H9 (cell line): Measurements from ENCODE around the gene ROBO1. TPM values are rescaled to one million over a fixed set of nuclear protein-coding genes. Genes with fewer than 3 reads are reported as not detected.

Source experiments
- DNase-seq: peaks from one replicate; pipeline ENCODE4 v3.0.0-alpha.2; 2017
- H2AFZ ChIP-seq: one replicate; pipeline ENCODE4 v1.6.1; 2013; ENCODE audit warnings: mild to moderate bottlenecking, low read length, control low read depth, moderate library complexity
- H2AK5ac ChIP-seq: 2 replicates; pipeline ENCODE4 v1.6.1; 2013; ENCODE audit warnings: low read length, control low read depth, mixed read lengths; ENCODE audit not compliant: insufficient read length
- H2BK120ac ChIP-seq: one replicate; pipeline ENCODE4 v1.6.1; 2013; ENCODE audit warnings: low read depth, mild to moderate bottlenecking, low read length, control low read depth, inconsistent platforms; ENCODE audit not compliant: poor library complexity, severe bottlenecking
- H2BK12ac ChIP-seq: 2 replicates; pipeline ENCODE4 v1.6.1; 2013; ENCODE audit warnings: low read length, control low read depth, mixed read lengths, low read depth; ENCODE audit not compliant: insufficient read length
- H2BK15ac ChIP-seq: 2 replicates; pipeline ENCODE4 v1.6.1; 2013; ENCODE audit warnings: low read depth, low read length, control low read depth
- H2BK20ac ChIP-seq: one replicate; pipeline ENCODE4 v1.6.1; 2013; ENCODE audit warnings: low read depth, mild to moderate bottlenecking, low read length, control low read depth, inconsistent platforms; ENCODE audit not compliant: poor library complexity, severe bottlenecking
- H2BK5ac ChIP-seq: 2 replicates; pipeline ENCODE4 v1.6.1; 2013; ENCODE audit warnings: low read length, control low read depth, mixed read lengths; ENCODE audit not compliant: insufficient read length
- H3K14ac ChIP-seq: 2 replicates; pipeline ENCODE4 v1.6.1; 2013; ENCODE audit warnings: low read length, control low read depth; ENCODE audit not compliant: insufficient read depth
- H3K18ac ChIP-seq: 2 replicates; pipeline ENCODE4 v1.6.1; 2013; ENCODE audit warnings: low read depth, mild to moderate bottlenecking, mixed read lengths, low read length, control low read depth; ENCODE audit not compliant: insufficient read length
- H3K23ac ChIP-seq: 2 replicates; pipeline ENCODE4 v1.6.1; 2013; ENCODE audit warnings: low read length, control low read depth, mixed read lengths, low read depth; ENCODE audit not compliant: insufficient read length
- H3K23me2 ChIP-seq: 2 replicates; pipeline ENCODE4 v1.6.1; 2013; ENCODE audit warnings: low read depth, mild to moderate bottlenecking, mixed read lengths, low read length, control low read depth; ENCODE audit not compliant: insufficient read length, poor library complexity, severe bottlenecking
- H3K27ac ChIP-seq: 2 replicates; pipeline ENCODE4 v1.5.1; 2013; ENCODE audit warnings: low read length, control low read depth, mixed read lengths, low read depth; ENCODE audit not compliant: insufficient read length
- H3K27me3 ChIP-seq: 2 replicates; pipeline ENCODE4 v1.6.1; 2013; ENCODE audit warnings: low read length, control low read depth, inconsistent platforms; ENCODE audit not compliant: insufficient read depth
- H3K4ac ChIP-seq: 2 replicates; pipeline ENCODE4 v1.6.1; 2013; ENCODE audit warnings: low read depth, mild to moderate bottlenecking, control low read depth, inconsistent platforms, low read length, moderate library complexity
- H3K4me1 ChIP-seq: 2 replicates; pipeline ENCODE4 v1.6.1; 2013; ENCODE audit warnings: low read length, control low read depth, inconsistent platforms; ENCODE audit not compliant: insufficient read depth
- H3K4me2 ChIP-seq: 2 replicates; pipeline ENCODE4 v1.6.1; 2013; ENCODE audit warnings: low read length, control low read depth, mixed read lengths; ENCODE audit not compliant: insufficient read length, insufficient read depth
- H3K56ac ChIP-seq: 2 replicates; pipeline ENCODE4 v1.6.1; 2013; ENCODE audit warnings: low read depth, mild to moderate bottlenecking, mixed read lengths, low read length, control low read depth; ENCODE audit not compliant: insufficient read length
- H3K79me1 ChIP-seq: 2 replicates; pipeline ENCODE4 v1.6.1; 2013; ENCODE audit warnings: low read depth, mild to moderate bottlenecking, moderate library complexity, low read length, control low read depth, inconsistent platforms; ENCODE audit not compliant: insufficient read depth, poor library complexity, severe bottlenecking
- H3K79me2 ChIP-seq: 2 replicates; pipeline ENCODE4 v1.6.1; 2013; ENCODE audit warnings: low read length, control low read depth, inconsistent platforms; ENCODE audit not compliant: insufficient read depth
- H3K9ac ChIP-seq: 2 replicates; pipeline ENCODE4 v1.6.1; 2013; ENCODE audit warnings: low read length, control low read depth, mixed read lengths; ENCODE audit not compliant: insufficient read length; ENCODE audit errors: extremely low read depth
- H3K9me3 ChIP-seq: one replicate; pipeline ENCODE4 v1.6.1; 2013; ENCODE audit warnings: low read depth, low read length, inconsistent platforms; ENCODE audit not compliant: control insufficient read depth
- H3T11ph ChIP-seq: one replicate; pipeline ENCODE4 v1.6.1; 2013; ENCODE audit warnings: mild to moderate bottlenecking, low read length, control low read depth, inconsistent platforms
- H4K20me1 ChIP-seq: one replicate; pipeline ENCODE4 v1.6.1; 2013; ENCODE audit not compliant: control insufficient read depth, insufficient read length, insufficient read depth
- H4K5ac ChIP-seq: 2 replicates; pipeline ENCODE4 v1.6.1; 2013; ENCODE audit warnings: low read depth, mild to moderate bottlenecking, mixed read lengths, low read length, control low read depth; ENCODE audit not compliant: insufficient read length
- H4K8ac ChIP-seq: replicated peaks from 2 replicates; pipeline ENCODE4 v1.6.1; 2013; ENCODE audit warnings: low read length, control low read depth, mixed read lengths, low read depth; ENCODE audit not compliant: insufficient read length
- H4K91ac ChIP-seq: 2 replicates; pipeline ENCODE4 v1.6.1; 2013; ENCODE audit warnings: low read depth, mild to moderate bottlenecking, moderate library complexity, mixed read lengths, low read length, control low read depth; ENCODE audit not compliant: insufficient read length
- H3K27ac Mint-ChIP-seq, 3 experiments: 2 replicates in 2 of 3; 3 replicates in 1 of 3; pipeline ENCODE4 v1.8.0; 2020 to 2021; ENCODE audit warnings: mixed read lengths in 3 of 3, mild to moderate bottlenecking in 1 of 3, moderate library complexity in 1 of 3
- H3K27me3 Mint-ChIP-seq: 2 replicates; pipeline ENCODE4 v1.8.0; 2021; ENCODE audit warnings: low read depth, mild to moderate bottlenecking, moderate library complexity, mixed read lengths
- H3K36me3 Mint-ChIP-seq, 3 experiments: 2 replicates in 2 of 3; 3 replicates in 1 of 3; pipeline ENCODE4 v1.8.0; 2020 to 2021; ENCODE audit warnings: low read depth in 3 of 3, mixed read lengths in 3 of 3; ENCODE audit not compliant: insufficient read depth in 1 of 3
- H3K4me1 Mint-ChIP-seq, 2 experiments: 2 replicates each; pipeline ENCODE4 v1.8.0; 2020; ENCODE audit warnings: mixed read lengths in 2 of 2
- H3K4me3 Mint-ChIP-seq, 2 experiments: 2 replicates in 1 of 2; 3 replicates in 1 of 2; pipeline ENCODE4 v1.8.0; 2020 to 2021; ENCODE audit warnings: mild to moderate bottlenecking in 2 of 2, mixed read lengths in 2 of 2, moderate library complexity in 1 of 2
- H3K9me3 Mint-ChIP-seq, 2 experiments: 2 replicates in 1 of 2; 3 replicates in 1 of 2; pipeline ENCODE4 v1.8.0; 2020; ENCODE audit warnings: mild to moderate bottlenecking in 2 of 2, mixed read lengths in 2 of 2, moderate library complexity in 1 of 2
- WGBS: extraction: QIAGEN DNeasy Blood & Tissue Kit; methylation state at CpG from one replicate; pipeline ENCODE4 v1.1.7; 2013; ENCODE audit warnings: missing lambda C conversion rate, low lambda C conversion rate, mixed read lengths; ENCODE audit not compliant: insufficient read length; ENCODE audit errors: extremely low coverage; 5-methylcytosine and 5-hydroxymethylcytosine counted together
- total RNA-seq: library from RNA; stranded (reverse); gene quantifications from 2 replicates; pipeline ENCODE4 v1.2.1, GENCODE V29; 2021
- TF ChIP-seq, protein P1 (sequence below): fragments of 200-600 bp; sonication (generic); conservative IDR thresholded peaks from 3 replicates; pipeline ENCODE4 v1.8.0; 2021; ENCODE audit warnings: antibody characterized with exemption, mild to moderate bottlenecking

Gene ROBO1
- total RNA-seq, 1 experiment from 2014 or later = 62.7 TPM

DNA sequence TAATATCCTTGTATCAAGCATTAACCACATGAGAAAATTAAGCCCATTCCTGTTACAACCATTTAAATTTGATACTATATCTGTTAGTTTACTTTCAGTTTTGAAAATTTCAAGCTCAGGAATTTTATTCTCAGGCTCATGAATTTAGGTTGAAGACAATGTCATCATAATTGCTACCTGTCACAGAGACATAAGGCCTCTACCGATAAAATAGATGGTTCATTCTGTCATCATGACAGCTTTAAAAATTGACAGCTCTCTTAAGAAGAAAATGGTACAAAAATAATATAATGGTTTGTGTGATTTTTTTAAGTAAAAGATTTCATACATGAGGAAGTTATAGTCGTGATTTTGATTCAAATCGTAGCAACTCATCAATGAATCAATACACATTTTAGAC, 1003.2 kb downstream of the ROBO1 start:
- WGBS = no CpG with 5 or more reads among the region's 3 CpGs
- H2BK5ac ChIP-seq = no peak overlapping the region
- H4K20me1 ChIP-seq = no peaks in the 10 kb centered on the region
- no peak overlapping the region for H4K91ac ChIP-seq
- H3K27ac Mint-ChIP-seq = no peak overlapping the region
- H3K9me3 ChIP-seq = no peaks in the 10 kb centered on the region
- H3K4me1 Mint-ChIP-seq = no peaks in the 10 kb centered on the region
- no peaks in the 10 kb centered on the region for H3K79me2 ChIP-seq
- no peak overlapping the region for H2BK12ac ChIP-seq
- H3K36me3 Mint-ChIP-seq = peaks cover 0 to 2% (median 0%) of the 10 kb centered on the region in 3 experiments; a peak in 3 of 7 replicates
- no peak overlapping the region for H3K18ac ChIP-seq
- H3K27me3 ChIP-seq = no peaks in the 10 kb centered on the region
- no peak overlapping the region for H3K9ac ChIP-seq
- no peak overlapping the region for H3K4me3 Mint-ChIP-seq
- no peak overlapping the region for H2BK20ac ChIP-seq
- H3T11ph ChIP-seq = no peak overlapping the region
- H3K56ac ChIP-seq = no peak overlapping the region
- no peak overlapping the region for H3K27ac ChIP-seq
- H4K5ac ChIP-seq = no peak overlapping the region
- no peak for DNase-seq
- no peak overlapping the region for H3K23ac ChIP-seq
- H3K4ac ChIP-seq = no peak overlapping the region
- no peak overlapping the region for H2AK5ac ChIP-seq
- H3K27me3 Mint-ChIP-seq = no peaks in the 10 kb centered on the region
- H3K14ac ChIP-seq = no peak overlapping the region
- H3K23me2 ChIP-seq = no peaks in the 10 kb centered on the region
- H3K4me2 ChIP-seq = no peak overlapping the region
- H2BK120ac ChIP-seq = no peak overlapping the region
- no peak overlapping the region for H2BK15ac ChIP-seq
- TF ChIP-seq, protein P1, sequence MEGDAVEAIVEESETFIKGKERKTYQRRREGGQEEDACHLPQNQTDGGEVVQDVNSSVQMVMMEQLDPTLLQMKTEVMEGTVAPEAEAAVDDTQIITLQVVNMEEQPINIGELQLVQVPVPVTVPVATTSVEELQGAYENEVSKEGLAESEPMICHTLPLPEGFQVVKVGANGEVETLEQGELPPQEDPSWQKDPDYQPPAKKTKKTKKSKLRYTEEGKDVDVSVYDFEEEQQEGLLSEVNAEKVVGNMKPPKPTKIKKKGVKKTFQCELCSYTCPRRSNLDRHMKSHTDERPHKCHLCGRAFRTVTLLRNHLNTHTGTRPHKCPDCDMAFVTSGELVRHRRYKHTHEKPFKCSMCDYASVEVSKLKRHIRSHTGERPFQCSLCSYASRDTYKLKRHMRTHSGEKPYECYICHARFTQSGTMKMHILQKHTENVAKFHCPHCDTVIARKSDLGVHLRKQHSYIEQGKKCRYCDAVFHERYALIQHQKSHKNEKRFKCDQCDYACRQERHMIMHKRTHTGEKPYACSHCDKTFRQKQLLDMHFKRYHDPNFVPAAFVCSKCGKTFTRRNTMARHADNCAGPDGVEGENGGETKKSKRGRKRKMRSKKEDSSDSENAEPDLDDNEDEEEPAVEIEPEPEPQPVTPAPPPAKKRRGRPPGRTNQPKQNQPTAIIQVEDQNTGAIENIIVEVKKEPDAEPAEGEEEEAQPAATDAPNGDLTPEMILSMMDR = no peak
- H3K9me3 Mint-ChIP-seq = peaks cover 2 to 4% of the 10 kb centered on the region in 2 experiments; a peak in 2 of 5 replicates
- no peaks in the 10 kb centered on the region for H3K4me1 ChIP-seq
- no peak overlapping the region for H4K8ac ChIP-seq
- H3K79me1 ChIP-seq = no peaks in the 10 kb centered on the region
- no peak overlapping the region for H2AFZ ChIP-seq
